Activated naive CD4-positive, alpha-beta T cell treated with anti-CD3 and anti-CD28 coated beads, Interleukin-2, amount 50 U/mL, for 72 hours (primary cell): Measurements from ENCODE around the gene DNASE1L2. TPM values are rescaled to one million over a fixed set of nuclear protein-coding genes. Genes with fewer than 3 reads are reported as not detected.
"Not testable (repeated sequence)": the region's sequence is repeated elsewhere in the genome, so short reads cannot be mapped to it uniquely, and the experiment has no call there.

ENCODE experiments used
- ATAC-seq, 2 donors: fragments of 150-1000 bp; cut with Tn5 transposase; 2 replicates each; pipeline ENCODE4 v1.10.0; 2021; ENCODE audit warnings: mild to moderate bottlenecking in 2 of 2, moderate library complexity in 2 of 2
- DNase-seq, 2 donors: peaks; one replicate each; pipeline ENCODE4 v3.0.0; 2021 to 2022; ENCODE audit warnings: low spot score in 2 of 2
- H3K27ac Mint-ChIP-seq, 2 donors: one replicate each; pipeline ENCODE4 v1.8.0; 2022; ENCODE audit warnings: mild to moderate bottlenecking in 2 of 2, mixed read lengths in 2 of 2
- H3K36me3 Mint-ChIP-seq, 2 donors: one replicate each; pipeline ENCODE4 v1.8.0; 2022; ENCODE audit warnings: mixed read lengths in 2 of 2
- H3K9me3 Mint-ChIP-seq, 2 donors: one replicate each; pipeline ENCODE4 v1.8.0; 2022; ENCODE audit warnings: mixed read lengths in 2 of 2
- total RNA-seq, 2 donors: library from RNA; stranded (reverse); gene quantifications; one replicate each; pipeline ENCODE4 v1.2.3, GENCODE V29; 2022

The DNASE1L2 gene
- total RNA-seq, 2 donors from 2014 or later = 1.3 to 1.5 TPM

GRCh38 chr16:2267505-2267912 is 31.3 kb downstream of the DNASE1L2 start:
- peaks cover 33 to 37% of the 10 kb centered on the region in 2 donors for H3K36me3 Mint-ChIP-seq
- peak overlapping the region; percentile 99 to 100 for H3K27ac Mint-ChIP-seq
- ATAC-seq = peak; percentile 68 to 72

GRCh38 chr16:2267913-2268666 is 31.8 kb downstream of the DNASE1L2 start, which contains the start of gene RNPS1:
RNPS1 (minus strand) TSS chr16:2268126; CDS start chr16:2264643, 3,483 bp downstream.
- DNase-seq (peak; percentile 95 to 99), ATAC-seq (peak; percentile 89 to 92)
- peak within 1 kb of the TSS; percentile 99 to 100 for H3K27ac Mint-ChIP-seq
- no peaks in the 10 kb centered on the region for H3K9me3 Mint-ChIP-seq
- peaks cover 28 to 31% of the 10 kb centered on the region in 2 donors for H3K36me3 Mint-ChIP-seq

More at GRCh38 chr16:2267505-2267912, 31.3 kb downstream of the DNASE1L2 start:
- H3K9me3 Mint-ChIP-seq, DNase-seq: not testable (repeated sequence)

- no peaks in the 10 kb centered on the region for H3K9me3 Mint-ChIP-seq
- no peak for ATAC-seq
These were observed 33.8 kb downstream of the DNASE1L2 start for GRCh38 chr16:2270070-2270462.

GRCh38 chr16:2270588-2271470 is 34.6 kb downstream of the DNASE1L2 start:
- Mint-ChIP-seq H3K9me3 (no peaks in the 10 kb centered on the region), H3K27ac (no peak overlapping the region), H3K36me3 (peaks cover 16 to 19% of the 10 kb centered on the region in 2 donors)
- no peak for ATAC-seq
- DNase-seq = no peak

More at GRCh38 chr16:2270070-2270462, 33.8 kb downstream of the DNASE1L2 start:
- Mint-ChIP-seq H3K36me3 (peaks cover 20 to 24% of the 10 kb centered on the region in 2 donors), H3K27ac (no peak overlapping the region)
- DNase-seq = no peak

- Mint-ChIP-seq H3K27ac (no peak overlapping the region), H3K9me3 (no peaks in the 10 kb centered on the region), H3K36me3 (peaks cover 5 to 8% of the 10 kb centered on the region in 2 donors)
- DNase-seq = no peak
- no peak for ATAC-seq
These were observed 35.7 kb downstream of the DNASE1L2 start for GRCh38 chr16:2271848-2272461.

GRCh38 chr16:2273484-2273883 is 37.2 kb downstream of the DNASE1L2 start:
- no peak overlapping the region for H3K27ac Mint-ChIP-seq
- H3K36me3 Mint-ChIP-seq = no peaks in the 10 kb centered on the region
- ATAC-seq (no peak), DNase-seq (no peak)
- H3K9me3 Mint-ChIP-seq = no peaks in the 10 kb centered on the region

GRCh38 chr16:2273931-2274330 is 37.7 kb downstream of the DNASE1L2 start:
- ATAC-seq = no peak
- H3K9me3 Mint-ChIP-seq = no peaks in the 10 kb centered on the region
- no peak for DNase-seq

GRCh38 chr16:2275476-2276367 is 39.5 kb downstream of the DNASE1L2 start:
- no peak for ATAC-seq
- H3K9me3 Mint-ChIP-seq = no peaks in the 10 kb centered on the region
- no peak for DNase-seq
- H3K27ac Mint-ChIP-seq = peak overlapping the region in 1 of 2 donors; percentile 14
- no peaks in the 10 kb centered on the region for H3K36me3 Mint-ChIP-seq

More at GRCh38 chr16:2273931-2274330, 37.7 kb downstream of the DNASE1L2 start:
- Mint-ChIP-seq H3K27ac (no peak overlapping the region), H3K36me3 (no peaks in the 10 kb centered on the region)

GRCh38 chr16:2276368-2277195 is 40.3 kb downstream of the DNASE1L2 start:
- ATAC-seq (no peak), DNase-seq (no peak)
- no peaks in the 10 kb centered on the region for H3K36me3 Mint-ChIP-seq
- H3K27ac Mint-ChIP-seq = peak overlapping the region in 1 of 2 donors; percentile 14
- H3K9me3 Mint-ChIP-seq = no peaks in the 10 kb centered on the region

GRCh38 chr16:2277466-2278271 is 41.4 kb downstream of the DNASE1L2 start:
- DNase-seq (no peak), ATAC-seq (no peak)
- no peaks in the 10 kb centered on the region for H3K9me3 Mint-ChIP-seq
- H3K27ac Mint-ChIP-seq = no peak overlapping the region
- H3K36me3 Mint-ChIP-seq = no peaks in the 10 kb centered on the region

GRCh38 chr16:2278272-2278608 is 42.0 kb downstream of the DNASE1L2 start:
- Mint-ChIP-seq H3K9me3 (no peaks in the 10 kb centered on the region), H3K27ac (no peak overlapping the region), H3K36me3 (no peaks in the 10 kb centered on the region)
- ATAC-seq (no peak), DNase-seq (no peak)

- no peaks in the 10 kb centered on the region for H3K9me3 Mint-ChIP-seq
- H3K36me3 Mint-ChIP-seq = no peaks in the 10 kb centered on the region
- no peak for DNase-seq
- no peak overlapping the region for H3K27ac Mint-ChIP-seq
- no peak for ATAC-seq
These were observed 42.9 kb downstream of the DNASE1L2 start for GRCh38 chr16:2278956-2279800.

- ATAC-seq (no peak), DNase-seq (no peak)
- H3K27ac Mint-ChIP-seq = no peak overlapping the region
These were observed 44.2 kb downstream of the DNASE1L2 start for GRCh38 chr16:2280461-2280860.

More at GRCh38 chr16:2280461-2280860, 44.2 kb downstream of the DNASE1L2 start:
- no peaks in the 10 kb centered on the region for H3K9me3 Mint-ChIP-seq
- H3K36me3 Mint-ChIP-seq = no peaks in the 10 kb centered on the region
